ENCODE measurements around the gene ATF4. TPM values are rescaled to one million over a fixed set of nuclear protein-coding genes. Genes with fewer than 3 reads are reported as not detected.
A peak's percentile ranks its signal among the peaks of the same experiment; 100 is the strongest.

ATF4 gene
- total RNA-seq, 4 donors from 2014 or later: 258 to 714 (median 610) TPM

DNA sequence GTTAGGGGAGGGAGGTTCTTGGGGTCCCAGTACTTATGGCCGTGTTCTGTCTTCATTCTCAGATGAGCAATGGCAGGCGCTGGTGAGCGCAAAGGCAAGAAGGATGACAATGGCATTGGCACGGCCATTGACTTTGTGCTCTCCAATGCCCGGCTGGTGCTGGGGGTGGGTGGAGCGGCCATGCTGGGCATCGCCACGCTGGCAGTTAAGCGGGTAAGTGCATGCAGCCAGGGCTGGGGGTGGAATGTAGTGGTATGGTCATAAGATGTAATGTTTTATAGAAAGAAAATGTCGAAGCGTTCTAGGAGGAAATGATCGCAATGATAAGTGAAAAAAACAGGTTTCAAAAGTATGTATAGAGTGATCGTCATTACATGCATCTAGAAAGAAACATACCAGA, 9.1 kb upstream of the ATF4 start:
- ATAC-seq (ENCODE audit: low FRiP score) (no peak), DNase-seq (ENCODE audit: low spot score) (no peak)
- TF ChIP-seq, protein P1, sequence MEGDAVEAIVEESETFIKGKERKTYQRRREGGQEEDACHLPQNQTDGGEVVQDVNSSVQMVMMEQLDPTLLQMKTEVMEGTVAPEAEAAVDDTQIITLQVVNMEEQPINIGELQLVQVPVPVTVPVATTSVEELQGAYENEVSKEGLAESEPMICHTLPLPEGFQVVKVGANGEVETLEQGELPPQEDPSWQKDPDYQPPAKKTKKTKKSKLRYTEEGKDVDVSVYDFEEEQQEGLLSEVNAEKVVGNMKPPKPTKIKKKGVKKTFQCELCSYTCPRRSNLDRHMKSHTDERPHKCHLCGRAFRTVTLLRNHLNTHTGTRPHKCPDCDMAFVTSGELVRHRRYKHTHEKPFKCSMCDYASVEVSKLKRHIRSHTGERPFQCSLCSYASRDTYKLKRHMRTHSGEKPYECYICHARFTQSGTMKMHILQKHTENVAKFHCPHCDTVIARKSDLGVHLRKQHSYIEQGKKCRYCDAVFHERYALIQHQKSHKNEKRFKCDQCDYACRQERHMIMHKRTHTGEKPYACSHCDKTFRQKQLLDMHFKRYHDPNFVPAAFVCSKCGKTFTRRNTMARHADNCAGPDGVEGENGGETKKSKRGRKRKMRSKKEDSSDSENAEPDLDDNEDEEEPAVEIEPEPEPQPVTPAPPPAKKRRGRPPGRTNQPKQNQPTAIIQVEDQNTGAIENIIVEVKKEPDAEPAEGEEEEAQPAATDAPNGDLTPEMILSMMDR (IDR thresholded peaks at IDR 0.05): no peak

DNA sequence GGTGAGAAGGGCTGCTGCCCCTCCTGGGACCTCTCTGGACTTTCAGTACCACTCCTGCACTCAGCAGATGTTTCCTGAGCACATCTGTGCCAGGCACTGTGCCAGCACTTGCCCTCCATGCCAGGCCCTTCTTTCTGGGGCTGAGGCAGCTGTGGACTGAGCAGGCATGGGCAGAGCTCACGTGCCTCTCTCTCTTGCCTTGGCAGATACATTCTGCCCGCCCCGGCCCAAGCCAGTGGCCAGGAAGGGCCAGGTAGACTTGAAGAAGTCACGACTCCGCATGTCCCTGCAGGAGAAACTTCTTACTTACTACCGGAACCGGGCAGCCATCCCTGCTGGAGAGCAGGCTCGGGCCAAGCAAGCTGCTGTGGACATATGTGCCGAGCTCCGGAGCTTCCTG, 8.3 kb upstream of the ATF4 start:
- TF ChIP-seq, protein P1 (IDR thresholded peaks at IDR 0.05): no peak
- no peak for DNase-seq (ENCODE audit: low spot score)
- ATAC-seq (ENCODE audit: low FRiP score): no peak

GRCh38 chr22:39513791-39514190, 6.6 kb upstream of the ATF4 start:
- ATAC-seq (ENCODE audit: low FRiP score): no peak
- no peak for DNase-seq (ENCODE audit: low spot score)
- TF ChIP-seq, protein P1 (IDR thresholded peaks at IDR 0.05): no peak

DNA sequence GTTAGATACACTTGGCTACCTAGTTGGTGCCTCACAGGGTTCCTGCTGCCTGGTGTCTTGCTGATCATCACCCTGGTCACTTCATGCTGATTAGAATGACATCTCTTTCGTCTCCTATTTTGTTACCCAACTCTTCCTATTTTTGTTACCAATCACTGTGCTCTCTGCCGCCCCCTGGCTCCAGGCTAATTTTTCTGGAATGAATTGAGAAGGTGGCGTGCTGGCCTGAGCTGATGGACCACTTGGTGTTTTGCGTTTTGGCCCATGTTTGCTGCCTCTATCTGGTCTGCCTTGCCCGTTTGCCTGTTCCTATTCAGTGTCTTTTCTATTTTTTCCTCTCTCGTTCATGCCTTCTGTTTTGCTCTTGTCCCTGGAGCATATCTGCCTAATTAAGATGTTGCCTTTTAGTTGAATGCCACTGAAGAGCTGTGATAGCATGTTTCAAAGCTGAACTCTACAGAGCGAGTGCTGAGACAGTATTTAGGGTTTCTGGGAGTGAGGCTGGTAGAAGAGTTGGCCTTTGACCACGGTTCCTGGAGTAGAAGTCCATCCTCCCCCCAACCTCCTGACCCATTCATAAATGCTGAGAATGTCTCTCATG, 5.9 kb upstream of the ATF4 start:
- ATAC-seq (ENCODE audit: low FRiP score) (no peak), DNase-seq (ENCODE audit: low spot score) (peak; percentile 91)
- TF ChIP-seq, protein P1 (IDR thresholded peaks at IDR 0.05): peak in 1 of 3 donors; percentile 22

- TF ChIP-seq, protein P1 (IDR thresholded peaks at IDR 0.05): no peak
- no peak for ATAC-seq (ENCODE audit: low FRiP score)
Observed at GRCh38 chr22:39515266-39516050, 4.9 kb upstream of the ATF4 start.

GRCh38 chr22:39517470-39517869, 2.9 kb upstream of the ATF4 start:
- no peak for ATAC-seq (ENCODE audit: low FRiP score)
- no peak for DNase-seq (ENCODE audit: low spot score)
- TF ChIP-seq, protein P1 (IDR thresholded peaks at IDR 0.05): no peak

More at GRCh38 chr22:39515266-39516050, 4.9 kb upstream of the ATF4 start:
- no peak for DNase-seq (ENCODE audit: low spot score)
